ENCODE results near the gene BRI3. TPM values are rescaled to one million over a fixed set of nuclear protein-coding genes. Genes with fewer than 3 reads are reported as not detected.

The BRI3 gene
- total RNA-seq, 1 donor from 2014 or later, result 61.6 TPM

- no peak for DNase-seq (ENCODE audit: low spot score in 2 of 2)
- TF ChIP-seq CTCF (IDR thresholded peaks at IDR 0.05), result no peak
- no peaks in the 10 kb centered on the region for H3K9me3 ChIP-seq
- H3K4me1 ChIP-seq, result no peaks in the 10 kb centered on the region
- H3K27ac ChIP-seq, result no peak overlapping the region
- H3K36me3 ChIP-seq, result peaks cover 25 to 60% of the 10 kb centered on the region in 2 donors
- H3K4me3 ChIP-seq, result no peak overlapping the region
- intact Hi-C loops (cut with DNase I), result no loop called here
- no peaks in the 10 kb centered on the region for H3K27me3 ChIP-seq
Observed at GRCh38 chr7:98235901-98236300, 45.6 kb upstream of the BRI3 start.

GRCh38 chr7:98236355-98237185 is 44.9 kb upstream of the BRI3 start:
- peaks cover 27 to 60% of the 10 kb centered on the region in 2 donors for H3K36me3 ChIP-seq
- no peak for TF ChIP-seq CTCF (IDR thresholded peaks at IDR 0.05)
- no peak overlapping the region for H3K4me3 ChIP-seq
- no peaks in the 10 kb centered on the region for H3K27me3 ChIP-seq
- no peaks in the 10 kb centered on the region for H3K9me3 ChIP-seq
- no peaks in the 10 kb centered on the region for H3K4me1 ChIP-seq
- DNase-seq (ENCODE audit: low spot score in 2 of 2), result no peak
- no peak overlapping the region for H3K27ac ChIP-seq
- intact Hi-C loops (cut with DNase I), result no loop called here

- Histone ChIP-seq H3K27me3 (no peaks in the 10 kb centered on the region), H3K9me3 (no peaks in the 10 kb centered on the region), H3K36me3 (peaks cover 32 to 53% of the 10 kb centered on the region in 2 donors), H3K4me3 (no peak overlapping the region), H3K4me1 (no peaks in the 10 kb centered on the region), H3K27ac (no peak overlapping the region)
- no peak for DNase-seq (ENCODE audit: low spot score in 2 of 2)
- TF ChIP-seq CTCF (IDR thresholded peaks at IDR 0.05), result no peak
- intact Hi-C loops (cut with DNase I), result no loop called here
Observed at GRCh38 chr7:98238076-98238475, 43.4 kb upstream of the BRI3 start.

- Histone ChIP-seq H3K27me3 (no peaks in the 10 kb centered on the region), H3K4me3 (no peak overlapping the region), H3K27ac (no peak overlapping the region), H3K36me3 (peaks cover 37 to 52% of the 10 kb centered on the region in 2 donors), H3K9me3 (no peaks in the 10 kb centered on the region), H3K4me1 (no peaks in the 10 kb centered on the region)
- DNase-seq (ENCODE audit: low spot score in 2 of 2), result no peak
- TF ChIP-seq CTCF (IDR thresholded peaks at IDR 0.05), result no peak
- intact Hi-C loops (cut with DNase I), result no loop called here
Observed at GRCh38 chr7:98238976-98239375, 42.5 kb upstream of the BRI3 start.

- Histone ChIP-seq H3K4me3 (no peak overlapping the region), H3K36me3 (peaks cover 46 to 62% of the 10 kb centered on the region in 2 donors), H3K27me3 (no peaks in the 10 kb centered on the region), H3K27ac (no peak overlapping the region), H3K9me3 (no peaks in the 10 kb centered on the region), H3K4me1 (no peaks in the 10 kb centered on the region)
- TF ChIP-seq CTCF (IDR thresholded peaks at IDR 0.05), result peak in 2 of 3 experiments; percentile 42 to 54
- intact Hi-C loops (cut with DNase I), result no loop called here
- DNase-seq (ENCODE audit: low spot score in 2 of 2), result no peak
Observed at GRCh38 chr7:98240961-98241673, 40.4 kb upstream of the BRI3 start.

All from ascending aorta (tissue), 2 donors.